HG03571 (cell line): ENCODE data around the gene RELT.

Experiments used
- ATAC-seq: cut with Tn5 transposase; IDR thresholded peaks from one replicate; pipeline ENCODE4 v1.9.1; 2021; ENCODE audit not compliant: unreplicated experiment

RELT gene

GRCh38 chr11:73389916-73390315 is 13.7 kb downstream of the RELT start:
- ATAC-seq: no peak

- ATAC-seq: no peak
Measured at GRCh38 chr11:73390601-73391565, 14.7 kb downstream of the RELT start.

GRCh38 chr11:73391665-73392064 is 15.5 kb downstream of the RELT start:
- ATAC-seq: no peak

GRCh38 chr11:73392108-73393010 is 16.2 kb downstream of the RELT start:
- no peak for ATAC-seq

GRCh38 chr11:73393011-73393380 is 16.8 kb downstream of the RELT start:
- no peak for ATAC-seq

- no peak for ATAC-seq
Measured at GRCh38 chr11:73393479-73394415, 17.5 kb downstream of the RELT start.

GRCh38 chr11:73394416-73395296 is 18.5 kb downstream of the RELT start:
- no peak for ATAC-seq

GRCh38 chr11:73395297-73396208 is 19.4 kb downstream of the RELT start:
- no peak for ATAC-seq

GRCh38 chr11:73396251-73396930 is 20.2 kb downstream of the RELT start:
- ATAC-seq: no peak

- no peak for ATAC-seq
Measured at GRCh38 chr11:73396985-73397384, 20.8 kb downstream of the RELT start.

- ATAC-seq: no peak
Measured at GRCh38 chr11:73397468-73398131, 21.4 kb downstream of the RELT start.

GRCh38 chr11:73398132-73398526 is 21.9 kb downstream of the RELT start:
- no peak for ATAC-seq

- ATAC-seq: no peak
Measured at GRCh38 chr11:73398721-73399120, 22.5 kb downstream of the RELT start.

GRCh38 chr11:73399159-73399590 is 23.0 kb downstream of the RELT start:
- no peak for ATAC-seq

GRCh38 chr11:73399636-73400035 is 23.4 kb downstream of the RELT start:
- no peak for ATAC-seq

GRCh38 chr11:73400293-73400692 is 24.1 kb downstream of the RELT start:
- no peak for ATAC-seq

GRCh38 chr11:73401217-73401923 is 25.2 kb downstream of the RELT start:
- ATAC-seq: no peak
